CD4-positive, alpha-beta memory T cell (primary cell): ENCODE data around the gene BTN2A1. TPM values are rescaled to one million over a fixed set of nuclear protein-coding genes. Genes with fewer than 3 reads are reported as not detected.
"Not testable (repeated sequence)": the region's sequence is repeated elsewhere in the genome, so short reads cannot be mapped to it uniquely, and the experiment has no call there.

Source experiments
- CTCF ChIA-PET: fragments of 350-600 bp; sonication (Branson Sonifier 250); formaldehyde crosslinking; loops from one replicate; lab custom pipeline; 2021; ENCODE audit warnings: inconsistent platforms; ENCODE audit not compliant: partially characterized antibody; lab: Charles Lee
- POLR2A ChIA-PET: fragments of 350-600 bp; sonication (Branson Sonifier 250); formaldehyde crosslinking; loops from one replicate; lab custom pipeline; 2021; ENCODE audit not compliant: partially characterized antibody; lab: Charles Lee
- DNase-seq, 5 donors: peaks; one replicate each; pipeline versions ENCODE4 v3.0.0 to v3.0.0-alpha.2; 2020 to 2022; ENCODE audit warnings: mixed read lengths in 1 of 5
- H3K27ac ChIP-seq: one replicate; pipeline ENCODE4 v1.7.0; 2013; ENCODE audit warnings: low read depth, low read length
- H3K27me3 ChIP-seq: 2 replicates; pipeline ENCODE4 v1.7.0; 2013; ENCODE audit warnings: mild to moderate bottlenecking, low read length, moderate library complexity; ENCODE audit not compliant: insufficient read depth
- H3K36me3 ChIP-seq: 2 replicates; pipeline ENCODE4 v1.7.0; 2013; ENCODE audit warnings: mild to moderate bottlenecking, low read length, moderate library complexity; ENCODE audit not compliant: insufficient read depth
- H3K4me1 ChIP-seq: 2 replicates; pipeline ENCODE4 v1.7.0; 2013; ENCODE audit warnings: mild to moderate bottlenecking, low read length, moderate library complexity; ENCODE audit not compliant: insufficient read depth
- H3K4me3 ChIP-seq, 2 donors: one replicate each; pipeline ENCODE4 v1.7.0; 2013; ENCODE audit warnings: low read length in 2 of 2, mild to moderate bottlenecking in 1 of 2
- H3K9me3 ChIP-seq, 2 donors: one replicate each; pipeline ENCODE4 v1.7.0; 2013; ENCODE audit warnings: low read length in 2 of 2, control low read depth in 1 of 2; ENCODE audit not compliant: control insufficient read depth in 1 of 2
- H3K27ac Mint-ChIP-seq, 7 donors: one replicate each; pipeline ENCODE4 v1.8.0; 2020 to 2021; ENCODE audit warnings: mixed read lengths in 7 of 7, mild to moderate bottlenecking in 6 of 7, inconsistent platforms in 3 of 7, moderate library complexity in 3 of 7
- H3K27me3 Mint-ChIP-seq, 2 donors: one replicate each; pipeline ENCODE4 v1.8.0; 2020 to 2021; ENCODE audit warnings: mixed read lengths in 2 of 2
- H3K36me3 Mint-ChIP-seq, 2 donors: one replicate each; pipeline ENCODE4 v1.8.0; 2020 to 2021; ENCODE audit warnings: mixed read lengths in 2 of 2, inconsistent platforms in 1 of 2, mild to moderate bottlenecking in 1 of 2
- H3K4me1 Mint-ChIP-seq, 4 donors: one replicate each; pipeline ENCODE4 v1.8.0; 2020 to 2021; ENCODE audit warnings: mixed read lengths in 4 of 4, mild to moderate bottlenecking in 1 of 4
- H3K4me3 Mint-ChIP-seq, 8 donors: one replicate each; pipeline ENCODE4 v1.8.0; 2020 to 2021; ENCODE audit warnings: mixed read lengths in 8 of 8, mild to moderate bottlenecking in 7 of 8, moderate library complexity in 6 of 8, inconsistent platforms in 3 of 8
- H3K9me3 Mint-ChIP-seq, 8 donors: one replicate each; pipeline ENCODE4 v1.8.0; 2020 to 2021; ENCODE audit warnings: mixed read lengths in 8 of 8, mild to moderate bottlenecking in 5 of 8, inconsistent platforms in 3 of 8, moderate library complexity in 1 of 8
- intact Hi-C: fragments of 100-400 bp; cut with micrococcal nuclease; formaldehyde crosslinking; loops from one replicate; pipeline ENCODE4 v1.15.1; 2023
- polyA plus RNA-seq, 2 donors: library from polyadenylated mRNA; unstranded; fragments of 300-500 nt; fragmentation: Illumina TruSeq; gene quantifications; one replicate each; pipeline ENCODE4 v1.2.3, GENCODE V29; 2021
- total RNA-seq, 2 experiments: library from RNA; stranded (reverse); gene quantifications; one replicate each; pipeline ENCODE4 v1.2.3, GENCODE V29; 2021

The BTN2A1 gene
- total and polyA plus RNA-seq, 4 experiments from 2014 or later = 10.9 to 62.8 (median 36.4) TPM

- Mint-ChIP-seq H3K36me3 (peaks cover 61 to 66% of the 10 kb centered on the region in 2 donors), H3K27me3 (no peaks in the 10 kb centered on the region), H3K4me3 (no peak overlapping the region), H3K27ac (peak overlapping the region in 2 of 7 donors; percentile 1 to 43), H3K9me3 (peaks cover 0 to 22% (median 11%) of the 10 kb centered on the region in 8 donors), H3K4me1 (peaks cover 0 to 15% (median 10%) of the 10 kb centered on the region in 4 donors)
- H3K4me1 ChIP-seq = no peaks in the 10 kb centered on the region
- DNase-seq = no peak
- ChIA-PET POLR2A (interaction anchor here (1.9 kb wide), 1 partner anchor 52 kb away, joined by 4 read pairs; no protein-coding TSS in a partner anchor), CTCF (no interaction called here)
- no peak overlapping the region for H3K27ac ChIP-seq
- peaks cover 36% of the 10 kb centered on the region for H3K36me3 ChIP-seq
- H3K9me3 ChIP-seq = no peaks in the 10 kb centered on the region
- intact Hi-C loops = no loop called here
- H3K4me3 ChIP-seq = no peak overlapping the region
- no peaks in the 10 kb centered on the region for H3K27me3 ChIP-seq
Measured at GRCh38 chr6:26415036-26415614, 42.6 kb upstream of the BTN2A1 start.

GRCh38 chr6:26415791-26416190, 42.0 kb upstream of the BTN2A1 start:
- no peak for DNase-seq
- peak overlapping the region in 1 of 7 donors; percentile 1 for H3K27ac Mint-ChIP-seq
- POLR2A ChIA-PET = interaction anchor here (1.9 kb wide), 1 partner anchor 53 kb away, joined by 4 read pairs; no protein-coding TSS in a partner anchor

GRCh38 chr6:26416288-26416687, 41.5 kb upstream of the BTN2A1 start:
- H3K27ac ChIP-seq = no peak overlapping the region
- Mint-ChIP-seq H3K27me3 (no peaks in the 10 kb centered on the region), H3K9me3 (peaks cover 0 to 22% (median 11%) of the 10 kb centered on the region in 8 donors), H3K4me3 (no peak overlapping the region), H3K27ac (peak overlapping the region in 1 of 7 donors; percentile 45), H3K36me3 (peaks cover 50 to 55% of the 10 kb centered on the region in 2 donors), H3K4me1 (peaks cover 0 to 13% (median 10%) of the 10 kb centered on the region in 4 donors)
- peaks cover 28% of the 10 kb centered on the region for H3K36me3 ChIP-seq
- DNase-seq = no peak
- H3K9me3 ChIP-seq = no peaks in the 10 kb centered on the region
- peaks cover 6% of the 10 kb centered on the region for H3K4me1 ChIP-seq
- CTCF ChIA-PET = no interaction called here
- H3K4me3 ChIP-seq = no peak overlapping the region
- POLR2A ChIA-PET = interaction anchor here (0.6 kb wide), 1 partner anchor 103 kb away, joined by 4 read pairs; no protein-coding TSS in a partner anchor
- intact Hi-C loops = no loop called here
- no peaks in the 10 kb centered on the region for H3K27me3 ChIP-seq

More at GRCh38 chr6:26415791-26416190, 42.0 kb upstream of the BTN2A1 start:
- Histone ChIP-seq H3K27ac (no peak overlapping the region), H3K27me3 (no peaks in the 10 kb centered on the region), H3K36me3 (peaks cover 33% of the 10 kb centered on the region), H3K4me3 (no peak overlapping the region), H3K4me1 (peaks cover 2% of the 10 kb centered on the region), H3K9me3 (no peaks in the 10 kb centered on the region)
- CTCF ChIA-PET = no interaction called here
- Mint-ChIP-seq H3K9me3 (peaks cover 0 to 22% (median 11%) of the 10 kb centered on the region in 8 donors), H3K4me1 (peaks cover 0 to 13% (median 10%) of the 10 kb centered on the region in 4 donors), H3K27me3 (no peaks in the 10 kb centered on the region), H3K36me3 (peaks cover 55 to 60% of the 10 kb centered on the region in 2 donors), H3K4me3 (peak overlapping the region in 1 of 8 donors; percentile 13)
- intact Hi-C loops = no loop called here

- H3K27ac Mint-ChIP-seq, intact Hi-C loops, H3K9me3 ChIP-seq, H3K27ac ChIP-seq, H3K4me3 ChIP-seq, H3K4me1 ChIP-seq, DNase-seq, H3K27me3 ChIP-seq, H3K27me3 Mint-ChIP-seq, H3K4me3 Mint-ChIP-seq: not testable (repeated sequence)
- peaks cover 12% of the 10 kb centered on the region for H3K36me3 ChIP-seq
- peaks cover 32 to 40% of the 10 kb centered on the region in 2 donors for H3K36me3 Mint-ChIP-seq
- peaks cover 0 to 14% (median 8%) of the 10 kb centered on the region in 4 donors for H3K4me1 Mint-ChIP-seq
- ChIA-PET CTCF (interaction anchor here (1.0 kb wide), 1 partner anchor 77 kb away, joined by 3 read pairs; no protein-coding TSS in a partner anchor), POLR2A (interaction anchor here (0.6 kb wide), 1 partner anchor 31 kb away, joined by 3 read pairs; no protein-coding TSS in a partner anchor)
- H3K9me3 Mint-ChIP-seq = peaks cover 0 to 22% (median 11%) of the 10 kb centered on the region in 8 donors
Measured at GRCh38 chr6:26418077-26418476, 39.7 kb upstream of the BTN2A1 start.

GRCh38 chr6:26418795-26419194, 39.0 kb upstream of the BTN2A1 start:
- DNase-seq, intact Hi-C loops, H3K27me3 Mint-ChIP-seq, H3K4me1 ChIP-seq, H3K36me3 ChIP-seq, H3K4me3 ChIP-seq, H3K9me3 ChIP-seq, H3K27me3 ChIP-seq, H3K4me3 Mint-ChIP-seq, H3K27ac ChIP-seq: not testable (repeated sequence)
- Mint-ChIP-seq H3K9me3 (peaks cover 0 to 22% (median 11%) of the 10 kb centered on the region in 8 donors), H3K36me3 (peaks cover 25 to 33% of the 10 kb centered on the region in 2 donors), H3K4me1 (peaks cover 0 to 13% (median 8%) of the 10 kb centered on the region in 4 donors), H3K27ac (peak overlapping the region in 2 of 7 donors; percentile 31 to 42)
- ChIA-PET CTCF (interaction anchor here (1.5 kb wide), 1 partner anchor 77 kb away, joined by 7 read pairs; no protein-coding TSS in a partner anchor), POLR2A (interaction anchor here (1.1 kb wide), 1 partner anchor 55 kb away, joined by 4 read pairs; no protein-coding TSS in a partner anchor)

GRCh38 chr6:26420688-26421171, 37.0 kb upstream of the BTN2A1 start:
- intact Hi-C loops = loop anchor here (1.0 to 2.0 kb wide), 5 partner anchors 18 to 79 kb away; partner anchors contain the start of genes BTN2A1, BTN3A1 and BTN3A3
- POLR2A ChIA-PET = interaction anchor here (0.6 to 1.1 kb wide), 4 partner anchors 39 to 116 kb away, joined by 3 to 4 read pairs (median 4); no protein-coding TSS in a partner anchor
- CTCF ChIA-PET = interaction anchor here (0.7 to 1.3 kb wide), 2 partner anchors 26 to 36 kb away, joined by 3 to 5 read pairs; no protein-coding TSS in a partner anchor
- H3K9me3 ChIP-seq = no peaks in the 10 kb centered on the region
- no peak overlapping the region for H3K4me3 Mint-ChIP-seq
- H3K36me3 Mint-ChIP-seq = peaks cover 12 to 18% of the 10 kb centered on the region in 2 donors
- H3K27me3 ChIP-seq = no peaks in the 10 kb centered on the region
- DNase-seq = peak; percentile 29 to 42 (median 34)
- no peaks in the 10 kb centered on the region for H3K27me3 Mint-ChIP-seq
- H3K9me3 Mint-ChIP-seq = peaks cover 0 to 22% (median 11%) of the 10 kb centered on the region in 8 donors
- peak overlapping the region in 1 of 2 donors; percentile 86 for H3K4me3 ChIP-seq
- H3K27ac ChIP-seq = peak overlapping the region; percentile 65
- no peaks in the 10 kb centered on the region for H3K36me3 ChIP-seq
- H3K4me1 Mint-ChIP-seq = peaks cover 0 to 10% (median 5%) of the 10 kb centered on the region in 4 donors
- H3K27ac Mint-ChIP-seq = no peak overlapping the region
- H3K4me1 ChIP-seq = peaks cover 10% of the 10 kb centered on the region
